AG09319 (cell line): ENCODE results near the gene P2RX4.

ENCODE experiments used
- DNase-seq: peaks from one replicate; pipeline ENCODE4 v3.0.0-alpha.2; 2010; ENCODE audit warnings: low read depth; ENCODE audit errors: extremely low read depth
- CTCF ChIP-seq: IDR thresholded peaks from 2 replicates; pipeline ENCODE4 v1.5.1; 2011; ENCODE audit warnings: low read depth, mild to moderate bottlenecking, inconsistent platforms, low read length, moderate library complexity

The P2RX4 gene

GRCh38 chr12:121167951-121168350 lies 42.0 kb upstream of the P2RX4 start:
- no peak for TF ChIP-seq CTCF
- DNase-seq, result no peak

DNA sequence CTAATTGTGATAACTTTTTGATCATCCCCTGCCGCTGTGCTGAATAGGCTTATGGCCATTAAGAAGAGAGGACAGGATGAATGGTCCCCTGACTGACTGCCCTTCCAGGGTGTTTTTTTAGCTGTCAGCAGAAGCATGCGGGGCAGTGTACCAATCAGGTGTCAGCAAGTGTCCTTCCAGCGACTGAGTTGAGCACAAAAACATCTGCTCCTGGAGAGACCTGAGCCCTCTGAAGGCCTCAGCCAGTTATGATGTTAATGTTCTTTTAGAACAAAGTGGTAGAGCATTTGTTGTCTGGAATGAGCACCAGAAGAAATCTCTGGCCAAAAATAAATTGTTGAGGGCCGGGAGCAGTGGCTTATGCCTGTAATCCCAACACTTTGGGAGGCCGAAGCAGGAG lies 39.8 kb upstream of the P2RX4 start:
- no peak for TF ChIP-seq CTCF
- DNase-seq, result no peak

- no peak for TF ChIP-seq CTCF
- DNase-seq, result no peak
Observed at GRCh38 chr12:121170611-121171260, 39.2 kb upstream of the P2RX4 start.

DNA sequence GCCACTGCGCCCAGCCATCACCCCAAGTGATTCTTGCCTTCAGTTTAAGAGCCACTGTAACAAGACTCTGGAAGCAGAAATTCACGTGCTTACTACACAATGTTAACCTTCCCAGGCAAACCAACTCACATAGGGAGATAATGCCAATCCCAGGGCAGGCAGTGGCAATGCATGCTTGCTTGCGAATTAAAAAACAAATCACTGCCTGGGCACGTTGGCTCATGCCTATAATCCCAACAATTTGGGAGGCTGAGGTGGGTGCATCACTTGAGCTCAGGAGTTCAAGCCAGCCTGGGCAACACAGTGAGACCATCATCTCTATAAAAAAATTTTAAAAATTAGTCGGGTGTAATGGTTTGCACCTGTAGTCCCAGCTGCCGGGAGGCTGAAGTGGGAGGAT lies 37.8 kb upstream of the P2RX4 start:
- TF ChIP-seq CTCF, result no peak
- no peak for DNase-seq

DNA sequence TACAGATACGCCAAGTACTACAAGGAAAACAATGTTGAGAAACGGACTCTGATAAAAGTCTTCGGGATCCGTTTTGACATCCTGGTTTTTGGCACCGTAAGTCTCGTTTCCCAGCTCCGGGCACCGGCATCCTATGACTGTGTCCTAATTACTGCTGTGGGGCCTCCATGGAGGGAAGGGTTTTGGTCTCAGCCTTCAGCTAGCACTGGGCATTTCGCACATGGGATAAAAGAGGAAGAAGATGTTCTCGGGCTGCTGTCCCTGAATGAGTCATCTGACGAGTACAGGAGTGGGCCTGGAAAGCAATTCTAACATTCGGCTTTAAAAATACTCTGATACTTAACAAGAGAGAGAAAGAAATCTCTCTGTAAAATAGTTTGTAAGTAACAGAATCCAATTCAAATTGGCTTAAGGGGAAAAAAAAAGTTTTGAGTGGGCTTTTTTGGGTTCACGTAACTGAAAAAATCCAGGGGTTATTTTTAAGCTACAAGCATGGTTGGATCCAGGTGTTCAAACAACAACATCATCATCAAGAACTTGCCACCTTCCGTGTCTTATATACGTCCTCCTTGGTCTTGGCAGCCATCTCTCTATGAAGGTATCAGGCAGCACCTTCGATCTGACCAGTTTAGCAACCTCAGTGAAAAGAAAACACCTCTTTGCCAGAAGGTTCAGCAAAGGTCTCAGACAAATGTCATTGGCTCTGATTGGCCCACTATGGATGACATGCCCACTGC lies 34.4 kb upstream of the P2RX4 start:
- no peak for DNase-seq
- TF ChIP-seq CTCF, result no peak

- no peak for DNase-seq
- no peak for TF ChIP-seq CTCF
Observed at GRCh38 chr12:121176826-121177529, 33.0 kb upstream of the P2RX4 start.

- peak; percentile 20 for DNase-seq
- TF ChIP-seq CTCF, result no peak
Observed at GRCh38 chr12:121181181-121181580, 28.7 kb upstream of the P2RX4 start.
